Heart left ventricle (tissue), 16 donors: Measurements from ENCODE around the gene CFAP99. TPM values are rescaled to one million over a fixed set of nuclear protein-coding genes. Genes with fewer than 3 reads are reported as not detected.

Experiments used
- ATAC-seq, 4 donors: fragments of 200-7000 bp; cut with Tn5 transposase; one replicate each; pipeline ENCODE4 v1.9.1; 2020 to 2022; ENCODE audit warnings: moderate library complexity in 4 of 4, mild to moderate bottlenecking in 3 of 4, moderate number of reproducible peaks in 1 of 4
- DNase-seq, 5 donors: peaks; one replicate each; pipeline ENCODE4 v3.0.0-alpha.2; 2020
- H3K27ac ChIP-seq, 12 donors: fragments of 200-600 bp; sonication (generic) in 4 of 12; one replicate each; pipeline versions ENCODE4 v1.5.0 to v1.8.0; 2016 to 2022; ENCODE audit warnings: mild to moderate bottlenecking in 2 of 12
- H3K27me3 ChIP-seq, 9 donors: fragments of 200-600 bp; sonication (generic) in 2 of 9; one replicate each; pipeline versions ENCODE4 v1.5.1 to v1.8.0; 2016 to 2022; ENCODE audit warnings: mild to moderate bottlenecking in 3 of 9
- H3K36me3 ChIP-seq, 9 donors: fragments of 200-600 bp; sonication (generic) in 2 of 9; one replicate each; pipeline versions ENCODE4 v1.5.0 to v1.8.0; 2018 to 2022; ENCODE audit warnings: mild to moderate bottlenecking in 2 of 9
- H3K4me1 ChIP-seq, 12 donors: fragments of 200-600 bp; sonication (generic) in 4 of 12; one replicate each; pipeline versions ENCODE4 v1.5.0 to v1.8.0; 2016 to 2022; ENCODE audit warnings: mild to moderate bottlenecking in 3 of 12
- H3K4me3 ChIP-seq, 12 donors: fragments of 200-600 bp; sonication (generic) in 4 of 12; one replicate each; pipeline versions ENCODE4 v1.5.0 to v1.8.0; 2017 to 2022; ENCODE audit warnings: mild to moderate bottlenecking in 9 of 12, moderate library complexity in 4 of 12
- H3K9me3 ChIP-seq, 12 donors: fragments of 200-600 bp; sonication (generic) in 4 of 12; one replicate each; pipeline versions ENCODE4 v1.5.0 to v1.8.0; 2016 to 2022; ENCODE audit warnings: mild to moderate bottlenecking in 1 of 12
- CTCF ChIP-seq, 12 donors: fragments of 200-600 bp; sonication (generic) in 4 of 12; IDR thresholded peaks; one replicate each; pipeline versions ENCODE4 v1.5.0 to v1.8.0; 2018 to 2022; ENCODE audit warnings: antibody characterized with exemption in 12 of 12, mild to moderate bottlenecking in 5 of 12
- POLR2A ChIP-seq, 2 donors: fragments of 450-650 bp; IDR thresholded peaks; one replicate each; pipeline ENCODE4 v1.6.1; 2017; ENCODE audit warnings: antibody characterized with exemption in 2 of 2, mild to moderate bottlenecking in 2 of 2, moderate library complexity in 2 of 2
- WGBS, 4 donors: extraction: QIAGEN DNeasy Blood & Tissue Kit in 2 of 4; methylation state at CpG; one replicate each; pipeline versions ENCODE4 v1.1.5 to v1.1.7; 2013 to 2018; 5-methylcytosine and 5-hydroxymethylcytosine counted together
- intact Hi-C, 10 donors: fragments of 100-400 bp; cut with DNase I; formaldehyde crosslinking; loops; one replicate each; pipeline versions ENCODE4 v1.11.1 to v1.14.2; 2022
- polyA plus RNA-seq, 2 donors: library from polyadenylated mRNA; stranded (reverse); fragments of 200-250 nt; gene quantifications; one replicate each; pipeline ENCODE4 v1.2.3, GENCODE V29; 2013
- total RNA-seq, 9 donors: library from RNA; depleted of rRNA in 2 of 9; stranded (reverse); fragments of >200 nt in 2 of 9; fragmentation: NEBNext Ultra II Directional in 3 of 9; extraction: Animal tissue kit (Norgen Biotek cat#: 25700) in 3 of 9; gene quantifications; one replicate each; pipeline versions ENCODE4 v1.1.0 to v1.2.4, GENCODE V29; 2016 to 2023
- donor health status: ischemic (EF 13 %, LVEDD 7.1; RV severe dilation, severe dysfunction).
- donor health status: healthy with polysubstance abuse.
- donor health status: DM: no; HTN: yes; CAD: no.
- donor health status: DM: no; HTN: no; CAD: no.
- donor health status: ischemic (EF 25% LVEDD 6.9; RV normal size, moderate dysfunction).
- donor health status: ischemic (EF 25% LVEDD 5.7; RV mildly dilated, moderate dysfunction).
- donor health status: healthy.
- donor health status: DM: yes; HTN: yes; CAD: no.
- donor health status: ischemic (EF 35%, LVEDD 5.7; RV mildly dilated, moderate dysfunction).
- donor health status: nonischemic (EF 11% LVEDD 7.7; RV severe dilation, severe dysfunction).
- donor health status: DM: yes; HTN: yes; CAD: no.
- donor health status: PGD.
- donor health status: ischemic (EF 29% LVEDD 5.4; RV normal size, mild dysfunction).
- donor health status: nonischemic (EF 23%, LVEDD 6.1; RV moderate dilation, normal function).

CFAP99 gene
- total and polyA plus RNA-seq, 11 donors: not detected

- H3K4me1 ChIP-seq: peaks cover 0 to 5% (median 0%) of the 10 kb centered on the region in 12 donors
- no peak for ATAC-seq
- no peak for DNase-seq
- WGBS, 4 donors: 80 to 90% (median 84%) methylated on average over 18 to 30 of the region's 30 CpGs
- no peak overlapping the region for H3K27ac ChIP-seq
- H3K4me3 ChIP-seq: no peak overlapping the region
- H3K36me3 ChIP-seq: no peaks in the 10 kb centered on the region
- no peak for TF ChIP-seq POLR2A (IDR thresholded peaks at IDR 0.05)
- TF ChIP-seq CTCF (IDR thresholded peaks at IDR 0.05): no peak
- H3K27me3 ChIP-seq: no peaks in the 10 kb centered on the region
- H3K9me3 ChIP-seq: no peaks in the 10 kb centered on the region
- intact Hi-C loops: no loop called here
These were observed 18.2 kb downstream of the CFAP99 start for GRCh38 chr4:2436761-2437474.

GRCh38 chr4:2437475-2438215, 18.9 kb downstream of the CFAP99 start:
- DNase-seq: no peak
- H3K9me3 ChIP-seq: no peaks in the 10 kb centered on the region
- WGBS, 4 donors: 82 to 89% (median 84%) methylated on average over 21 to 25 of the region's 25 CpGs

GRCh38 chr4:2438822-2439718, 20.3 kb downstream of the CFAP99 start:
- Histone ChIP-seq H3K36me3 (no peaks in the 10 kb centered on the region), H3K9me3 (no peaks in the 10 kb centered on the region), H3K27me3 (no peaks in the 10 kb centered on the region), H3K27ac (no peak overlapping the region), H3K4me3 (no peak overlapping the region), H3K4me1 (peaks cover 0 to 5% (median 0%) of the 10 kb centered on the region in 12 donors)
- 85 to 89% (median 87%) methylated on average over 10 to 16 of the region's 16 CpGs for WGBS, 4 donors
- ATAC-seq (no peak), DNase-seq (no peak)
- TF ChIP-seq CTCF (IDR thresholded peaks at IDR 0.05) (no peak), POLR2A (IDR thresholded peaks at IDR 0.05) (no peak)
- intact Hi-C loops: no loop called here

More at GRCh38 chr4:2437475-2438215, 18.9 kb downstream of the CFAP99 start:
- intact Hi-C loops: no loop called here
- Histone ChIP-seq H3K27ac (no peak overlapping the region), H3K27me3 (no peaks in the 10 kb centered on the region), H3K4me3 (no peak overlapping the region), H3K4me1 (peaks cover 0 to 5% (median 0%) of the 10 kb centered on the region in 12 donors), H3K36me3 (no peaks in the 10 kb centered on the region)
- ATAC-seq: no peak
- TF ChIP-seq CTCF (IDR thresholded peaks at IDR 0.05) (no peak), POLR2A (IDR thresholded peaks at IDR 0.05) (no peak)
